ENCODE measurements around the gene ADI1. TPM values are rescaled to one million over a fixed set of nuclear protein-coding genes. Genes with fewer than 3 reads are reported as not detected.

Gene ADI1
- total and polyA plus RNA-seq, 12 donors: 50.0 to 160 (median 103) TPM

DNA sequence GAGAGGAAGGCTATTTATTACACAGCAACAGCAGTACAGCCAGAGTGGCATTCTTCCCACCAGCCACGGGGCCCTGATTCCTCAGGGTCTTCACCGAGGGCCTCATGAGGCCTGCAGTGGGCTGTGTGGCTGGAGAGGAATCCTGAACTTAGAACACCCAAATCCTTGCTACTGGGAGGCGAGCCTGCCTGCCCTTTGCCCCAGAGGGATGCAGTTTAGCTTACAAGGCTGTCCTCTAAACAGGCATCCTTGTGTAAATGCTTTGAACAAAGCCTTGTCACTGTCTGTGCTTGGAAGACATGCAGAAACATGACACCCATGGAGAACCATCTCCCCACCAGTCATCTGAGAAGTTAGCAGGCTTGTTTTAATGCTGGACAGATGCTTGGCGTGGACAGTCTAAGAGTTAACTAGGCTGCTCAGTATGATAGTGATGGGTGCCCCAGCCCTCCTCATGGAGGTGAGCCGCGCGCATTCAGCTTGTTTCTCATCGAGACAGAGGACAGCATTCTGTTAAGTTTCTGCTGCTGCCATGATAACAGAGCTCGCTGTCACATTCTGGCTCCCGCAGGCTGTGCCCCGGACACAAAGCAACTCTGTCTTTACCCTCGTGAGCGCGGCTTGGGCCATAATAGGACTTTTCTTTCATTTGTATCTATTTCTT, 42.9 kb downstream of the ADI1 start:
- TF ChIP-seq, protein P1, sequence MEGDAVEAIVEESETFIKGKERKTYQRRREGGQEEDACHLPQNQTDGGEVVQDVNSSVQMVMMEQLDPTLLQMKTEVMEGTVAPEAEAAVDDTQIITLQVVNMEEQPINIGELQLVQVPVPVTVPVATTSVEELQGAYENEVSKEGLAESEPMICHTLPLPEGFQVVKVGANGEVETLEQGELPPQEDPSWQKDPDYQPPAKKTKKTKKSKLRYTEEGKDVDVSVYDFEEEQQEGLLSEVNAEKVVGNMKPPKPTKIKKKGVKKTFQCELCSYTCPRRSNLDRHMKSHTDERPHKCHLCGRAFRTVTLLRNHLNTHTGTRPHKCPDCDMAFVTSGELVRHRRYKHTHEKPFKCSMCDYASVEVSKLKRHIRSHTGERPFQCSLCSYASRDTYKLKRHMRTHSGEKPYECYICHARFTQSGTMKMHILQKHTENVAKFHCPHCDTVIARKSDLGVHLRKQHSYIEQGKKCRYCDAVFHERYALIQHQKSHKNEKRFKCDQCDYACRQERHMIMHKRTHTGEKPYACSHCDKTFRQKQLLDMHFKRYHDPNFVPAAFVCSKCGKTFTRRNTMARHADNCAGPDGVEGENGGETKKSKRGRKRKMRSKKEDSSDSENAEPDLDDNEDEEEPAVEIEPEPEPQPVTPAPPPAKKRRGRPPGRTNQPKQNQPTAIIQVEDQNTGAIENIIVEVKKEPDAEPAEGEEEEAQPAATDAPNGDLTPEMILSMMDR (IDR thresholded peaks at IDR 0.05): no peak
- Histone ChIP-seq H3K4me1 (replicated peaks in 1 of 2) (no peaks in the 10 kb centered on the region), H3K27ac (no peak overlapping the region), H3K27me3 (no peaks in the 10 kb centered on the region), H3K36me3 (replicated peaks in 1 of 2) (peaks cover 0 to 18% of the 10 kb centered on the region in 2 donors), H3K4me3 (no peak overlapping the region), H3K9me3 (replicated peaks in 1 of 3) (no peaks in the 10 kb centered on the region)
- WGBS, 4 donors: 75 to 85% (median 82%) methylated on average over 13 to 14 of the region's 14 CpGs
- intact Hi-C loops (cut with DNase I): no loop called here
- DNase-seq: no peak

DNA sequence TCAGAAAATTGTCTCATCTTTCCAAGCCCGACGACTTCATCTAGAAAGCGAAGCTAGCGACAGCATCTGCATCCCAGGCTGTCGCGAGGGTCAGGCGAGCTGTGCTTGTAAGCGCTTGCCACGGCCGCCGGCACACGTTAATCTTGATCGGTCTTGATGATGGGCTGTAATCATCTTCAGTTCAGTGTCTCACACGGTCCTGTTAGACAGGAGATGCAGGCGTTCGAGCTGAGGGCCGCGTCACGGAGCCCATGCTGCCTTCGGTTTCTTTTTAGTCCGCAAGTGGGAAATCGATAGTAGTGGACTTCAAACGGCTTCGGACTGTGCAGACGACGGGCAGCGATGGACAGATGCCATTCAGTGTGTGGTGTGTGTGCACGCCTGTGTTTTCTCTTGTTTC, 43.6 kb downstream of the ADI1 start:
- peaks cover 0 to 22% of the 10 kb centered on the region in 2 donors for H3K36me3 ChIP-seq (replicated peaks in 1 of 2)
- no peaks in the 10 kb centered on the region for H3K9me3 ChIP-seq (replicated peaks in 1 of 3)
- H3K4me3 ChIP-seq: no peak overlapping the region
- no peaks in the 10 kb centered on the region for H3K27me3 ChIP-seq
- H3K27ac ChIP-seq: no peak overlapping the region
- no peak for TF ChIP-seq POLR2A (IDR thresholded peaks at IDR 0.05)
- TF ChIP-seq, protein P1 (IDR thresholded peaks at IDR 0.05): no peak
- no peak for DNase-seq
- intact Hi-C loops (cut with DNase I): no loop called here
- H3K4me1 ChIP-seq (replicated peaks in 1 of 2): no peaks in the 10 kb centered on the region
- WGBS, 4 donors: 92 to 93% (median 92%) methylated on average over 28 of the region's 28 CpGs

DNA sequence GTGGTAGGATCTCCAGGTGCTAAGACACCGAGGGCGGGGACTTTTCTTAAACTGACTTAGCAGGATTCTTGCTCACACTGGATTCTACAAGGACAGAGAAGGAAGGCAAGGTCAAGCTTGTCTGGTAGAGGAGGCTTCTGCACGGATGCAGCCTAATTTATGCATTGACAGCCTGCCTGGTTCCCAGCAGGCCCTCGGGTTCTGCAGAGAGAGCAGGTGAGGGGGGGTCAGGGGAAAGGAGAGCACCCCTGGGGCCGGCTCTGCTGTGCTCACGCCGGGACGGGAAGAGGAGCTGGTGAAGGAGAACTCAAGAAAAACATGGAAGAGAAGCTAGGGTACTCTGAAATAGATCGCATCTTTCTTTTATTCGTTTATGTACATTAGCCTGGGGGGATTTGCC, 46.4 kb downstream of the ADI1 start:
- TF ChIP-seq POLR2A (IDR thresholded peaks at IDR 0.05): no peak
- TF ChIP-seq, protein P1 (IDR thresholded peaks at IDR 0.05): no peak
- no peak for DNase-seq
- Histone ChIP-seq H3K36me3 (replicated peaks in 1 of 2) (peaks cover 0 to 28% of the 10 kb centered on the region in 2 donors), H3K27ac (no peak overlapping the region), H3K4me3 (no peak overlapping the region), H3K9me3 (replicated peaks in 1 of 3) (no peaks in the 10 kb centered on the region), H3K4me1 (replicated peaks in 1 of 2) (no peaks in the 10 kb centered on the region), H3K27me3 (no peaks in the 10 kb centered on the region)
- WGBS, 4 donors: 45 to 73% (median 61%) methylated on average over 10 of the region's 10 CpGs
- intact Hi-C loops (cut with DNase I): no loop called here

DNA sequence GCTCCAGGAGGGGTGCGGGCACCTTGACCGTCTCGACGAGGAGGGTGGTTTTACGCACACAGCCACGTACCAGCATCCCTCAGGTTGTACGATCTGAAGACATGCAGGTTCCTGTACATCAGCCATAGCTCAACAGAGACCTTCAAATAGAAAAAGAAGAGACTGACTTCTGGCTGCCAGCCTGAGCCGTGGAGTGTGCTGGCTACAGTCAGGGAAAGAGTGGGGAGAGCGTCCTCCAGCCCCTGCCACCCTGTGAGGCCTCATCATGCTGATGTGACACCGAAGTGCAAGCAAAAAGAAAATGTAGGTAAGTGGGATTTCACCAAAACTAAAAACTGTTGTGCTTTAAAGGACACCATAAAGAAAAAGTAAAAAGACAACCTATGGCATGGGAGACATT, 47.0 kb downstream of the ADI1 start:
- WGBS, 4 donors: 76 to 85% (median 78%) methylated on average over 10 of the region's 10 CpGs
- no peaks in the 10 kb centered on the region for H3K27me3 ChIP-seq
- no peak overlapping the region for H3K4me3 ChIP-seq
- H3K4me1 ChIP-seq (replicated peaks in 1 of 2): no peaks in the 10 kb centered on the region
- DNase-seq: no peak
- H3K36me3 ChIP-seq (replicated peaks in 1 of 2): peaks cover 0 to 35% of the 10 kb centered on the region in 2 donors
- TF ChIP-seq POLR2A (IDR thresholded peaks at IDR 0.05): no peak
- TF ChIP-seq, protein P1 (IDR thresholded peaks at IDR 0.05): no peak
- H3K27ac ChIP-seq: peak overlapping the region in 1 of 5 donors; percentile 87
- H3K9me3 ChIP-seq (replicated peaks in 1 of 3): no peaks in the 10 kb centered on the region
- intact Hi-C loops (cut with DNase I): no loop called here

All from adrenal gland (tissue), 12 donors.